GM23338 (cell line): ENCODE results near the gene F9. TPM values are rescaled to one million over a fixed set of nuclear protein-coding genes. Genes with fewer than 3 reads are reported as not detected.

Source experiments
- ATAC-seq: fragments of 200-7000 bp; cut with Tn5 transposase; 3 replicates; pipeline ENCODE4 v1.9.1; 2020
- DNase-seq: peaks from one replicate; pipeline ENCODE4 v3.0.0-alpha.2; 2015; ENCODE audit warnings: low spot score
- H2AFZ ChIP-seq: fragments of 200-600 bp; sonication (generic); 2 replicates; pipeline ENCODE4 v1.8.0; 2016; ENCODE audit warnings: antibody characterized with exemption, mild to moderate bottlenecking, moderate library complexity
- H3F3A ChIP-seq: fragments of 200-600 bp; sonication (generic); replicated peaks from 2 replicates; pipeline ENCODE4 v1.8.0; 2017; ENCODE audit warnings: antibody characterized with exemption, mixed run types, low read depth
- H3K27ac ChIP-seq: fragments of 200-600 bp; sonication (generic); 2 replicates; pipeline ENCODE4 v1.6.1; 2016; ENCODE audit warnings: low read depth
- H3K27me3 ChIP-seq: fragments of 200-600 bp; sonication (generic); 2 replicates; pipeline ENCODE4 v1.8.0; 2016; ENCODE audit warnings: mild to moderate bottlenecking, mixed run types, moderate library complexity; ENCODE audit not compliant: insufficient read depth
- H3K36me3 ChIP-seq: fragments of 200-600 bp; sonication (generic); 2 replicates; pipeline ENCODE4 v1.8.0; 2016; ENCODE audit warnings: mild to moderate bottlenecking; ENCODE audit not compliant: insufficient read depth
- H3K4me1 ChIP-seq: fragments of 200-600 bp; sonication (generic); 2 replicates; pipeline ENCODE4 v1.8.0; 2016; ENCODE audit warnings: mild to moderate bottlenecking, moderate library complexity; ENCODE audit not compliant: insufficient read depth
- H3K4me2 ChIP-seq: fragments of 200-600 bp; sonication (generic); 2 replicates; pipeline ENCODE4 v1.7.1; 2017; ENCODE audit warnings: mixed run types
- H3K4me3 ChIP-seq: fragments of 200-600 bp; sonication (generic); 2 replicates; pipeline ENCODE4 v1.6.1; 2016; ENCODE audit warnings: mixed run types
- H3K79me2 ChIP-seq: fragments of 200-600 bp; sonication (generic); replicated peaks from 2 replicates; pipeline ENCODE4 v1.8.0; 2017; ENCODE audit warnings: mild to moderate bottlenecking; ENCODE audit not compliant: insufficient read depth
- H3K9me2 ChIP-seq: fragments of 200-600 bp; sonication (generic); 2 replicates; pipeline ENCODE4 v1.8.0; 2017; ENCODE audit not compliant: insufficient read depth
- H4K20me1 ChIP-seq: fragments of 200-600 bp; sonication (generic); replicated peaks from 2 replicates; pipeline ENCODE4 v1.8.0; 2017; ENCODE audit warnings: mild to moderate bottlenecking; ENCODE audit not compliant: insufficient read depth
- H3K27ac Mint-ChIP-seq: 2 replicates; pipeline ENCODE4 v1.8.0; 2020; ENCODE audit warnings: inconsistent platforms, mild to moderate bottlenecking, moderate library complexity, mixed read lengths
- H3K27me3 Mint-ChIP-seq: 3 replicates; pipeline ENCODE4 v1.8.0; 2022; ENCODE audit warnings: low read depth, mild to moderate bottlenecking, moderate library complexity, mixed read lengths, inconsistent platforms; ENCODE audit not compliant: insufficient read depth, poor library complexity
- H3K36me3 Mint-ChIP-seq: 3 replicates; pipeline ENCODE4 v1.8.0; 2021; ENCODE audit warnings: low read depth, mild to moderate bottlenecking, inconsistent platforms, moderate library complexity, mixed read lengths
- H3K4me1 Mint-ChIP-seq: 3 replicates; pipeline ENCODE4 v1.8.0; 2020; ENCODE audit warnings: mild to moderate bottlenecking, inconsistent platforms, mixed read lengths
- H3K4me3 Mint-ChIP-seq: 3 replicates; pipeline ENCODE4 v1.8.0; 2021; ENCODE audit warnings: moderate library complexity, mild to moderate bottlenecking, inconsistent platforms, mixed read lengths
- H3K9me3 Mint-ChIP-seq: 3 replicates; pipeline ENCODE4 v1.8.0; 2020; ENCODE audit warnings: moderate library complexity, mild to moderate bottlenecking, inconsistent platforms, mixed read lengths
- CREB1 ChIP-seq: fragments of 250-450 bp; sonication (Bioruptor Pico); IDR thresholded peaks from 2 replicates; pipeline ENCODE4 v1.5.0; 2020; ENCODE audit warnings: low read depth, mild to moderate bottlenecking, moderate library complexity
- NANOG ChIP-seq: IDR thresholded peaks from 2 replicates; pipeline ENCODE4 v1.6.1; 2016; ENCODE audit warnings: antibody characterized with exemption, borderline replicate concordance
- POLR2AphosphoS5 ChIP-seq: IDR thresholded peaks from 2 replicates; pipeline ENCODE4 v1.6.1; 2016; ENCODE audit warnings: antibody characterized with exemption, low read depth
- STAT1 ChIP-seq: IDR thresholded peaks from one replicate; pipeline ENCODE4 v1.6.1; 2016; ENCODE audit warnings: antibody characterized with exemption; ENCODE audit not compliant: unreplicated experiment
- ZNF114 ChIP-seq: fragments of 250-450 bp; sonication (Bioruptor Pico); IDR thresholded peaks from 2 replicates; pipeline ENCODE4 v1.5.0; 2020; ENCODE audit warnings: mild to moderate bottlenecking, moderate library complexity
- polyA plus RNA-seq: library from polyadenylated mRNA; unstranded; fragments of >200 nt; fragmentation: Nextera tagmentation; extraction: Ambion mirVana; gene quantifications from 2 replicates; pipeline ENCODE4 v1.2.1, GENCODE V29; 2016
- total RNA-seq: library from RNA; depleted of rRNA; stranded (reverse); fragments of >200 nt; shearing (Covaris generic); gene quantifications from 2 replicates; pipeline ENCODE4 v1.2.3, GENCODE V29; 2014
- TF ChIP-seq, protein P1 (sequence below), 2 experiments: fragments of 200-600 bp in 1 of 2; sonication (generic) in 1 of 2; conservative IDR thresholded peaks; 2 replicates each; pipeline versions ENCODE4 v1.5.1 to v1.6.1; 2016 to 2017; ENCODE audit warnings: antibody characterized with exemption in 2 of 2, low read depth in 2 of 2, mild to moderate bottlenecking in 2 of 2, moderate library complexity in 1 of 2
- TF ChIP-seq, protein P2 (sequence below): IDR thresholded peaks from 2 replicates; pipeline ENCODE4 v1.6.1; 2016; ENCODE audit warnings: antibody characterized with exemption
- TF ChIP-seq, protein P3 (sequence below): fragments of 250-450 bp; sonication (Bioruptor Pico); IDR thresholded peaks from 2 replicates; pipeline ENCODE4 v1.5.0; 2020; ENCODE audit warnings: mild to moderate bottlenecking, moderate library complexity
- TF ChIP-seq, protein P4 (sequence below): IDR thresholded peaks from one replicate; pipeline ENCODE4 v1.6.1; 2018; ENCODE audit warnings: antibody characterized with exemption; ENCODE audit not compliant: unreplicated experiment

The F9 gene
- total and polyA plus RNA-seq, 2 experiments from 2014 or later, result not detected

DNA sequence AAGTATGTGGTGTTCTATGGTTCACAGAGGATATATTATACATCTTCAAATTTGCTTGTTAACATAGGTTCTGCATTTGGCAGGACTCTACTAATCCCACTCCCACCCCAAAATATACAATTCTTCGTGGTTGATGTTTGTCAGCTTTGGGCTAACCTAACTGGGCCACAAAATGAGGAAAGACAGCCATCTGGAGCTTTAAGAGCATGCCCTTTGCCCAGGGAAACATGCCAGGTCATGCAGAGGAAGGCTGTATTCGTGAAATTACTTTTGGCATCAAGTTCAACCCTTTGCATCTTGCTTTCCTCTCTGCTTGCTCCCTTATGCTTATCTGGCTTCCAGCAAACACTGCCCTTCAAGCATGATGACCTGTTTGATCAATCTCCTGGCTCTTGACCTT lies 46.8 kb upstream of the F9 start:
- Histone ChIP-seq H2AFZ (no peak overlapping the region), H3K27ac (no peak overlapping the region), H3K79me2 (no peaks in the 10 kb centered on the region), H3K36me3 (no peaks in the 10 kb centered on the region), H3K4me2 (no peak overlapping the region), H3K27me3 (no peaks in the 10 kb centered on the region), H4K20me1 (no peaks in the 10 kb centered on the region), H3K4me3 (no peak overlapping the region), H3K9me2 (no peaks in the 10 kb centered on the region), H3F3A (no peaks in the 10 kb centered on the region), H3K4me1 (no peaks in the 10 kb centered on the region)
- Mint-ChIP-seq H3K27ac (no peak overlapping the region), H3K36me3 (no peaks in the 10 kb centered on the region), H3K27me3 (peaks cover 1% of the 10 kb centered on the region), H3K4me3 (no peak overlapping the region), H3K4me1 (peaks cover 6% of the 10 kb centered on the region; the same call in 2 of the 3 replicates), H3K9me3 (no peaks in the 10 kb centered on the region)
- no peak for TF ChIP-seq ZNF114 (CRISPR knock-in tag)
- TF ChIP-seq, protein P1, sequence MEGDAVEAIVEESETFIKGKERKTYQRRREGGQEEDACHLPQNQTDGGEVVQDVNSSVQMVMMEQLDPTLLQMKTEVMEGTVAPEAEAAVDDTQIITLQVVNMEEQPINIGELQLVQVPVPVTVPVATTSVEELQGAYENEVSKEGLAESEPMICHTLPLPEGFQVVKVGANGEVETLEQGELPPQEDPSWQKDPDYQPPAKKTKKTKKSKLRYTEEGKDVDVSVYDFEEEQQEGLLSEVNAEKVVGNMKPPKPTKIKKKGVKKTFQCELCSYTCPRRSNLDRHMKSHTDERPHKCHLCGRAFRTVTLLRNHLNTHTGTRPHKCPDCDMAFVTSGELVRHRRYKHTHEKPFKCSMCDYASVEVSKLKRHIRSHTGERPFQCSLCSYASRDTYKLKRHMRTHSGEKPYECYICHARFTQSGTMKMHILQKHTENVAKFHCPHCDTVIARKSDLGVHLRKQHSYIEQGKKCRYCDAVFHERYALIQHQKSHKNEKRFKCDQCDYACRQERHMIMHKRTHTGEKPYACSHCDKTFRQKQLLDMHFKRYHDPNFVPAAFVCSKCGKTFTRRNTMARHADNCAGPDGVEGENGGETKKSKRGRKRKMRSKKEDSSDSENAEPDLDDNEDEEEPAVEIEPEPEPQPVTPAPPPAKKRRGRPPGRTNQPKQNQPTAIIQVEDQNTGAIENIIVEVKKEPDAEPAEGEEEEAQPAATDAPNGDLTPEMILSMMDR (conservative IDR thresholded peaks at IDR 0.05; ENCODE audit: low read depth in 2 of 2), result no peak
- TF ChIP-seq, protein P2, sequence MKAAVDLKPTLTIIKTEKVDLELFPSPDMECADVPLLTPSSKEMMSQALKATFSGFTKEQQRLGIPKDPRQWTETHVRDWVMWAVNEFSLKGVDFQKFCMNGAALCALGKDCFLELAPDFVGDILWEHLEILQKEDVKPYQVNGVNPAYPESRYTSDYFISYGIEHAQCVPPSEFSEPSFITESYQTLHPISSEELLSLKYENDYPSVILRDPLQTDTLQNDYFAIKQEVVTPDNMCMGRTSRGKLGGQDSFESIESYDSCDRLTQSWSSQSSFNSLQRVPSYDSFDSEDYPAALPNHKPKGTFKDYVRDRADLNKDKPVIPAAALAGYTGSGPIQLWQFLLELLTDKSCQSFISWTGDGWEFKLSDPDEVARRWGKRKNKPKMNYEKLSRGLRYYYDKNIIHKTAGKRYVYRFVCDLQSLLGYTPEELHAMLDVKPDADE, result no peak
- TF ChIP-seq NANOG, result no peak
- no peak for TF ChIP-seq CREB1 (CRISPR knock-in tag)
- no peak for TF ChIP-seq POLR2AphosphoS5
- TF ChIP-seq, protein P3, sequence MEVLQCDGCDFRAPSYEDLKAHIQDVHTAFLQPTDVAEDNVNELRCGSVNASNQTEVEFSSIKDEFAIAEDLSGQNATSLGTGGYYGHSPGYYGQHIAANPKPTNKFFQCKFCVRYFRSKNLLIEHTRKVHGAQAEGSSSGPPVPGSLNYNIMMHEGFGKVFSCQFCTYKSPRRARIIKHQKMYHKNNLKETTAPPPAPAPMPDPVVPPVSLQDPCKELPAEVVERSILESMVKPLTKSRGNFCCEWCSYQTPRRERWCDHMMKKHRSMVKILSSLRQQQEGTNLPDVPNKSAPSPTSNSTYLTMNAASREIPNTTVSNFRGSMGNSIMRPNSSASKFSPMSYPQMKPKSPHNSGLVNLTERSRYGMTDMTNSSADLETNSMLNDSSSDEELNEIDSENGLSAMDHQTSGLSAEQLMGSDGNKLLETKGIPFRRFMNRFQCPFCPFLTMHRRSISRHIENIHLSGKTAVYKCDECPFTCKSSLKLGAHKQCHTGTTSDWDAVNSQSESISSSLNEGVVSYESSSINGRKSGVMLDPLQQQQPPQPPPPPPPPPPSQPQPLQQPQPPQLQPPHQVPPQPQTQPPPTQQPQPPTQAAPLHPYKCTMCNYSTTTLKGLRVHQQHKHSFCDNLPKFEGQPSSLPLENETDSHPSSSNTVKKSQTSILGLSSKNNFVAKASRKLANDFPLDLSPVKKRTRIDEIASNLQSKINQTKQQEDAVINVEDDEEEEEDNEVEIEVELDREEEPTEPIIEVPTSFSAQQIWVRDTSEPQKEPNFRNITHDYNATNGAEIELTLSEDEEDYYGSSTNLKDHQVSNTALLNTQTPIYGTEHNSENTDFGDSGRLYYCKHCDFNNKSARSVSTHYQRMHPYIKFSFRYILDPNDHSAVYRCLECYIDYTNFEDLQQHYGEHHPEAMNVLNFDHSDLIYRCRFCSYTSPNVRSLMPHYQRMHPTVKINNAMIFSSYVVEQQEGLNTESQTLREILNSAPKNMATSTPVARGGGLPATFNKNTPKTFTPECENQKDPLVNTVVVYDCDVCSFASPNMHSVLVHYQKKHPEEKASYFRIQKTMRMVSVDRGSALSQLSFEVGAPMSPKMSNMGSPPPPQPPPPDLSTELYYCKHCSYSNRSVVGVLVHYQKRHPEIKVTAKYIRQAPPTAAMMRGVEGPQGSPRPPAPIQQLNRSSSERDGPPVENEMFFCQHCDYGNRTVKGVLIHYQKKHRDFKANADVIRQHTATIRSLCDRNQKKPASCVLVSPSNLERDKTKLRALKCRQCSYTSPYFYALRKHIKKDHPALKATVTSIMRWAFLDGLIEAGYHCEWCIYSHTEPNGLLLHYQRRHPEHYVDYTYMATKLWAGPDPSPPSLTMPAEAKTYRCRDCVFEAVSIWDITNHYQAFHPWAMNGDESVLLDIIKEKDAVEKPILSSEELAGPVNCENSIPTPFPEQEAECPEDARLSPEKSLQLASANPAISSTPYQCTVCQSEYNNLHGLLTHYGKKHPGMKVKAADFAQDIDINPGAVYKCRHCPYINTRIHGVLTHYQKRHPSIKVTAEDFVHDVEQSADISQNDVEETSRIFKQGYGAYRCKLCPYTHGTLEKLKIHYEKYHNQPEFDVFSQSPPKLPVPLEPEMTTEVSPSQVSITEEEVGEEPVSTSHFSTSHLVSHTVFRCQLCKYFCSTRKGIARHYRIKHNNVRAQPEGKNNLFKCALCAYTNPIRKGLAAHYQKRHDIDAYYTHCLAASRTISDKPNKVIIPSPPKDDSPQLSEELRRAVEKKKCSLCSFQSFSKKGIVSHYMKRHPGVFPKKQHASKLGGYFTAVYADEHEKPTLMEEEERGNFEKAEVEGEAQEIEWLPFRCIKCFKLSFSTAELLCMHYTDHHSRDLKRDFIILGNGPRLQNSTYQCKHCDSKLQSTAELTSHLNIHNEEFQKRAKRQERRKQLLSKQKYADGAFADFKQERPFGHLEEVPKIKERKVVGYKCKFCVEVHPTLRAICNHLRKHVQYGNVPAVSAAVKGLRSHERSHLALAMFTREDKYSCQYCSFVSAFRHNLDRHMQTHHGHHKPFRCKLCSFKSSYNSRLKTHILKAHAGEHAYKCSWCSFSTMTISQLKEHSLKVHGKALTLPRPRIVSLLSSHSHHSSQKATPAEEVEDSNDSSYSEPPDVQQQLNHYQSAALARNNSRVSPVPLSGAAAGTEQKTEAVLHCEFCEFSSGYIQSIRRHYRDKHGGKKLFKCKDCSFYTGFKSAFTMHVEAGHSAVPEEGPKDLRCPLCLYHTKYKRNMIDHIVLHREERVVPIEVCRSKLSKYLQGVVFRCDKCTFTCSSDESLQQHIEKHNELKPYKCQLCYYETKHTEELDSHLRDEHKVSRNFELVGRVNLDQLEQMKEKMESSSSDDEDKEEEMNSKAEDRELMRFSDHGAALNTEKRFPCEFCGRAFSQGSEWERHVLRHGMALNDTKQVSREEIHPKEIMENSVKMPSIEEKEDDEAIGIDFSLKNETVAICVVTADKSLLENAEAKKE, result no peak
- TF ChIP-seq, protein P4, sequence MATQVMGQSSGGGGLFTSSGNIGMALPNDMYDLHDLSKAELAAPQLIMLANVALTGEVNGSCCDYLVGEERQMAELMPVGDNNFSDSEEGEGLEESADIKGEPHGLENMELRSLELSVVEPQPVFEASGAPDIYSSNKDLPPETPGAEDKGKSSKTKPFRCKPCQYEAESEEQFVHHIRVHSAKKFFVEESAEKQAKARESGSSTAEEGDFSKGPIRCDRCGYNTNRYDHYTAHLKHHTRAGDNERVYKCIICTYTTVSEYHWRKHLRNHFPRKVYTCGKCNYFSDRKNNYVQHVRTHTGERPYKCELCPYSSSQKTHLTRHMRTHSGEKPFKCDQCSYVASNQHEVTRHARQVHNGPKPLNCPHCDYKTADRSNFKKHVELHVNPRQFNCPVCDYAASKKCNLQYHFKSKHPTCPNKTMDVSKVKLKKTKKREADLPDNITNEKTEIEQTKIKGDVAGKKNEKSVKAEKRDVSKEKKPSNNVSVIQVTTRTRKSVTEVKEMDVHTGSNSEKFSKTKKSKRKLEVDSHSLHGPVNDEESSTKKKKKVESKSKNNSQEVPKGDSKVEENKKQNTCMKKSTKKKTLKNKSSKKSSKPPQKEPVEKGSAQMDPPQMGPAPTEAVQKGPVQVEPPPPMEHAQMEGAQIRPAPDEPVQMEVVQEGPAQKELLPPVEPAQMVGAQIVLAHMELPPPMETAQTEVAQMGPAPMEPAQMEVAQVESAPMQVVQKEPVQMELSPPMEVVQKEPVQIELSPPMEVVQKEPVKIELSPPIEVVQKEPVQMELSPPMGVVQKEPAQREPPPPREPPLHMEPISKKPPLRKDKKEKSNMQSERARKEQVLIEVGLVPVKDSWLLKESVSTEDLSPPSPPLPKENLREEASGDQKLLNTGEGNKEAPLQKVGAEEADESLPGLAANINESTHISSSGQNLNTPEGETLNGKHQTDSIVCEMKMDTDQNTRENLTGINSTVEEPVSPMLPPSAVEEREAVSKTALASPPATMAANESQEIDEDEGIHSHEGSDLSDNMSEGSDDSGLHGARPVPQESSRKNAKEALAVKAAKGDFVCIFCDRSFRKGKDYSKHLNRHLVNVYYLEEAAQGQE, result no peak
- no peak for TF ChIP-seq STAT1
- DNase-seq, result no peak
- ATAC-seq, result no peak
